GM23248 (cell line): ENCODE data around the gene FREM1. TPM values are rescaled to one million over a fixed set of nuclear protein-coding genes. Genes with fewer than 3 reads are reported as not detected.

Experiments
- DNase-seq: peaks from one replicate; pipeline ENCODE4 v3.0.0-alpha.2; 2015
- H2AFZ ChIP-seq: fragments of 200-600 bp; sonication (generic); 2 replicates; pipeline ENCODE4 v1.6.1; 2016; ENCODE audit warnings: antibody characterized with exemption
- H3F3A ChIP-seq: fragments of 200-600 bp; sonication (generic); 2 replicates; pipeline ENCODE4 v1.6.1; 2016; ENCODE audit warnings: mild to moderate bottlenecking, antibody characterized with exemption, mixed run types; ENCODE audit not compliant: insufficient read depth
- H3K27ac ChIP-seq: fragments of 200-600 bp; sonication (generic); 2 replicates; pipeline ENCODE4 v1.5.1; 2016; ENCODE audit warnings: mild to moderate bottlenecking
- H3K27me3 ChIP-seq: fragments of 200-600 bp; sonication (generic); replicated peaks from 2 replicates; pipeline ENCODE4 v1.6.1; 2016; ENCODE audit warnings: mild to moderate bottlenecking; ENCODE audit not compliant: insufficient read depth
- H3K36me3 ChIP-seq: fragments of 200-600 bp; sonication (generic); 2 replicates; pipeline ENCODE4 v1.6.1; 2016; ENCODE audit warnings: low read depth, mild to moderate bottlenecking
- H3K4me1 ChIP-seq: fragments of 200-600 bp; sonication (generic); 2 replicates; pipeline ENCODE4 v1.6.1; 2016; ENCODE audit warnings: mild to moderate bottlenecking; ENCODE audit not compliant: insufficient read depth
- H3K4me2 ChIP-seq: fragments of 200-600 bp; sonication (generic); one replicate; pipeline ENCODE4 v1.6.1; 2016; ENCODE audit warnings: mild to moderate bottlenecking; ENCODE audit not compliant: unreplicated experiment
- H3K4me3 ChIP-seq: fragments of 200-600 bp; sonication (generic); 2 replicates; pipeline ENCODE4 v1.5.1; 2016; ENCODE audit warnings: mild to moderate bottlenecking
- H3K79me2 ChIP-seq: fragments of 200-600 bp; sonication (generic); 2 replicates; pipeline ENCODE4 v1.6.1; 2016; ENCODE audit warnings: mild to moderate bottlenecking; ENCODE audit not compliant: insufficient read depth
- H3K9ac ChIP-seq: fragments of 200-600 bp; sonication (generic); 2 replicates; pipeline ENCODE4 v1.6.1; 2016; ENCODE audit warnings: mild to moderate bottlenecking
- H3K9me2 ChIP-seq: fragments of 200-600 bp; sonication (generic); 2 replicates; pipeline ENCODE4 v1.6.1; 2016; ENCODE audit warnings: mixed run types, mild to moderate bottlenecking, moderate library complexity; ENCODE audit not compliant: insufficient read depth
- H3K9me3 ChIP-seq: fragments of 200-600 bp; sonication (generic); one replicate; pipeline ENCODE4 v1.6.1; 2017; ENCODE audit warnings: low read depth
- H4K20me1 ChIP-seq: fragments of 200-600 bp; sonication (generic); 2 replicates; pipeline ENCODE4 v1.6.0; 2016; ENCODE audit not compliant: insufficient read depth
- EZH2 ChIP-seq: fragments of 200-600 bp; sonication (generic); IDR thresholded peaks from 2 replicates; pipeline ENCODE4 v1.6.1; 2018; ENCODE audit warnings: antibody characterized with exemption, mild to moderate bottlenecking; ENCODE audit not compliant: insufficient read depth, poor library complexity, severe bottlenecking
- EZH2phosphoT487 ChIP-seq: fragments of 200-600 bp; sonication (generic); IDR thresholded peaks from 2 replicates; pipeline ENCODE4 v1.6.1; 2018; ENCODE audit warnings: antibody characterized with exemption, moderate library complexity, mild to moderate bottlenecking, low read depth; ENCODE audit not compliant: insufficient read depth
- WGBS, 2 experiments: methylation state at CpG; one replicate each; pipeline ENCODE4 v1.1.6; 2015 to 2017; ENCODE audit warnings: low lambda C conversion rate in 2 of 2, low coverage in 1 of 2; ENCODE audit errors: missing lambda C conversion rate in 2 of 2; 5-methylcytosine and 5-hydroxymethylcytosine counted together
- in situ Hi-C: fragments of 300-500 bp; cut with MboI; formaldehyde crosslinking; loops from 2 replicates; pipeline ENCODE4 v1.15.0; 2020
- polyA plus RNA-seq: library from polyadenylated mRNA; unstranded; fragments of >200 nt; fragmentation: Nextera tagmentation; extraction: Ambion mirVana; gene quantifications from 2 replicates; pipeline ENCODE4 v1.2.1, GENCODE V29; 2016
- total RNA-seq: library from RNA; depleted of rRNA; stranded (reverse); fragments of >200 nt; shearing (Covaris generic); gene quantifications from 2 replicates; pipeline ENCODE4 v1.2.3, GENCODE V29; 2014

The FREM1 gene
- total and polyA plus RNA-seq, 2 experiments from 2014 or later, result 0.11 to 0.31 TPM

DNA sequence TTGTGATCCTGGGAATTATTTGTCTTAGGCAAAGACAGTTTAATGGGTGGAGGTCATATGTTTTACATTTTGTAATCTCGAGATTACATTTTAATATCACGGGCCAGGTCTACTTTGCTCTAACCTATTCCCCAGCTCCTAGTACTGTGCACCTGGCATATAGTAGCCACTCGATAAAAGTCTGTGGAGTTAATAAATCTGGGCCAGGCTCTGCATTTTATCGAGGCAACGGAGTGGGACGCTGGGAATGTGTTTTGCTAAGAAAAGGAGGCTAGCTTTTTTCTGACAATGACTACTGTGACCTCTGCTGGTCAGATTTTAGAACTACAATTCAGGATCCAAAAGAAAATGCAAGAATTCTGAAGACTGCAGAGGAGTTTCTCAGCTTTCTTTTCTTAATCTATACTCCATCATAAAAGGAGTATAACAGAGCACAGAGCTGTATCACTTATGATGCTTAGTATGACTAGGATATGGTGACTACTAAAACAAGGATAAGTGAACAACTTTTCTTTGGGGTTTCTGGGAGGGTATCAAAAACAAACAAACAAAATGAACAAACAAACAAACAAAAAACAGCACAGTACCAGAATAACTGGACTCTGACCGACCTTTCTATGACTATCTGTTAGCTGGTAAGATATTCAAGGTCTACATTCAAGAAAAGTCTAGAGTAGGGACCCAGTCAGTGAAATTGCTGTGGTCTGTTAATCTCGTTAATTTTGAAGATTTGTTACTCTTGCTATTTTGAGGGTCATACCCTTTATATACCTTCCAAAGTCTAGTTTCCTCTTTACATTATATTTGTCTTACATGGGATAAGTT lies 141.6 kb downstream of the FREM1 start:
- H3K4me3 ChIP-seq, result peak overlapping the region; percentile 58
- no peaks in the 10 kb centered on the region for H3K79me2 ChIP-seq
- no peaks in the 10 kb centered on the region for H3K27me3 ChIP-seq
- H3K9me2 ChIP-seq, result no peaks in the 10 kb centered on the region
- peak; percentile 69 for DNase-seq
- H4K20me1 ChIP-seq, result no peaks in the 10 kb centered on the region
- no peaks in the 10 kb centered on the region for H3K36me3 ChIP-seq
- no peaks in the 10 kb centered on the region for H3K4me1 ChIP-seq
- no peak for TF ChIP-seq EZH2
- TF ChIP-seq EZH2phosphoT487, result no peak
- peak overlapping the region; percentile 74 for H2AFZ ChIP-seq
- no peak overlapping the region for H3K9ac ChIP-seq
- H3F3A ChIP-seq, result no peaks in the 10 kb centered on the region
- no peaks in the 10 kb centered on the region for H3K9me3 ChIP-seq
- H3K27ac ChIP-seq, result no peak overlapping the region
- in situ Hi-C loops, result loop anchor here (10.0 kb wide), 1 partner anchor 154 kb away; no protein-coding TSS in a partner anchor
- H3K4me2 ChIP-seq, result peak overlapping the region; percentile 90
- 8 to 13% methylated on average over 8 of the region's 8 CpGs for WGBS, 2 experiments

DNA sequence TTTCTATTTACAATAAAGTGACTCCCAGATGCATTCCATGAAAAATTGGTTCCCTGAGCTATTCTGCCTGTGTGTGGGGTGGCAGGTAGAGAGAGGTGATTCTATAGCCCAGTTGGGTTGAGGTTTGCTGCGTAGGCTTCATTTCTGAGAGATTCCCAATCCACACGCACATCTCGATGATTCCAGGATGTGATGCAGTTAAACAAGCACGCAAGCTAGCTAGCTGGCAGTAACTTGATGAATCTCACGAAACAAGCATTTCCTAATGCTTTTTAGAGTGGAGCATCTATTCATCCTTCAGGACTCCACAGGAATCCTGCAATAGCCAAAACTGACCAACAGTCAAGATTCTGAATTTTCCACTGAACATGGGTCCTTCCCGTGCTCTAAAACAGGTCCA lies 143.9 kb downstream of the FREM1 start:
- Histone ChIP-seq H3K79me2 (no peaks in the 10 kb centered on the region), H3K9me3 (no peaks in the 10 kb centered on the region), H3K4me2 (no peak overlapping the region), H2AFZ (no peak overlapping the region), H3K27me3 (no peaks in the 10 kb centered on the region), H3K36me3 (no peaks in the 10 kb centered on the region), H3K27ac (no peak overlapping the region), H3K4me3 (no peak overlapping the region), H3F3A (no peaks in the 10 kb centered on the region), H3K4me1 (no peaks in the 10 kb centered on the region), H4K20me1 (no peaks in the 10 kb centered on the region), H3K9me2 (no peaks in the 10 kb centered on the region), H3K9ac (no peak overlapping the region)
- TF ChIP-seq EZH2phosphoT487 (no peak), EZH2 (no peak)
- DNase-seq, result no peak
- 85 to 87% methylated on average over 6 of the region's 6 CpGs for WGBS, 2 experiments
- in situ Hi-C loops, result loop anchor here (10.0 kb wide), 1 partner anchor 151 kb away; no protein-coding TSS in a partner anchor

DNA sequence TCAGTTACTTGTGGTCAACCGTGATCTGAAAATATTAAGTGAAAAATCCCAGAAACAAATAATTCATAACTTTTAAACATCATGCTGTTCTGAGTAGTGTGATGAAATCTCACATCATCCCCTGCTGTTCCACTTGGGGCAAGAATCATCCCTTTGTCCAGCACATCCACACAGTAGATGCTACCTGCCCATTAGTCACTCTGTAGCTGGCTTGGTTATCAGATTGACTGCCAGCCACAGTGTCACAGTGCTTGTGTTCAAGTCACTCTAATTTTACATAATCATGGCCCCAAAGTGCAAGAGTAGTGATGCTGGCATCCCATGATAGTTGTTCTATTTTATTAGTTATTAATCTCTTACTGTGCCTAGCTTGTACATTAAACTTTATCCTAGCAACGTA lies 148.6 kb downstream of the FREM1 start:
- H3K4me3 ChIP-seq, result no peak overlapping the region
- H3K4me1 ChIP-seq, result no peaks in the 10 kb centered on the region
- no peaks in the 10 kb centered on the region for H3K36me3 ChIP-seq
- no peaks in the 10 kb centered on the region for H3F3A ChIP-seq
- no peak overlapping the region for H3K27ac ChIP-seq
- H3K27me3 ChIP-seq, result no peaks in the 10 kb centered on the region
- H3K9ac ChIP-seq, result no peak overlapping the region
- no peak for DNase-seq
- H3K9me3 ChIP-seq, result no peaks in the 10 kb centered on the region
- WGBS, 2 experiments, result 63 to 74% methylated on average over 2 of the region's 2 CpGs
- no peaks in the 10 kb centered on the region for H4K20me1 ChIP-seq
- TF ChIP-seq EZH2phosphoT487, result no peak
- no peak for TF ChIP-seq EZH2
- no peaks in the 10 kb centered on the region for H3K79me2 ChIP-seq
- no peak overlapping the region for H3K4me2 ChIP-seq
- no peaks in the 10 kb centered on the region for H3K9me2 ChIP-seq
- in situ Hi-C loops, result loop anchor here (10.0 kb wide), 1 partner anchor 147 kb away; no protein-coding TSS in a partner anchor
- no peak overlapping the region for H2AFZ ChIP-seq

DNA sequence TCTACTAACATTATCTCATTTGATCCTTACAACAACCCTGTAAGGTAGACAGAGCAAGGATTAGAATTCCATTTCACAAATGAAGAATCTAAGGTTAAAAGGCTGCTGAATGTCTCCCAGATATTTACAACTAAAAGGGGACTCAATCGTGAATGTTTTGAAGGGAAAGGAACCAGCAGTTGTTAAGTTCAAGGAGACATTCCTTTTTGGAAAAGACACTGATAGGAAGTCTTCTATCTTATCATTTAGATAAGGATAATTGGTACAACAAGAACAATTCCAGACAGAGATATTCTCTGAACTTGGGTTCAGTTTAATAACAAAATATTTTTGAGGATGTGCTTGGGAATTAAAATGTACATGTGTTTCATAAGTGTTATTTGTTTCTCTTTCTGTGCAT lies 150.2 kb downstream of the FREM1 start:
- Histone ChIP-seq H3K4me2 (no peak overlapping the region), H3K27me3 (no peaks in the 10 kb centered on the region), H3F3A (no peaks in the 10 kb centered on the region), H3K36me3 (no peaks in the 10 kb centered on the region), H3K9me3 (no peaks in the 10 kb centered on the region), H3K79me2 (no peaks in the 10 kb centered on the region), H4K20me1 (no peaks in the 10 kb centered on the region; the same call in 1 of the 2 replicates), H2AFZ (no peak overlapping the region), H3K9me2 (no peaks in the 10 kb centered on the region), H3K4me3 (no peak overlapping the region), H3K27ac (no peak overlapping the region), H3K4me1 (no peaks in the 10 kb centered on the region), H3K9ac (no peak overlapping the region)
- in situ Hi-C loops, result loop anchor here (10.0 kb wide), 1 partner anchor 145 kb away; no protein-coding TSS in a partner anchor
- TF ChIP-seq EZH2phosphoT487 (no peak), EZH2 (no peak)
- no peak for DNase-seq
- WGBS, 2 experiments, result 0% methylated on average over 1 of the region's 1 CpG
